GM21381 (cell line): Measurements from ENCODE around the gene NAIP.
"Not testable (repeated sequence)": the region's sequence is repeated elsewhere in the genome, so short reads cannot be mapped to it uniquely, and the experiment has no call there.

Source experiments
- ATAC-seq: cut with Tn5 transposase; IDR thresholded peaks from one replicate; pipeline ENCODE4 v1.9.1; 2021; ENCODE audit warnings: mild to moderate bottlenecking, moderate library complexity; ENCODE audit not compliant: unreplicated experiment

NAIP gene

DNA sequence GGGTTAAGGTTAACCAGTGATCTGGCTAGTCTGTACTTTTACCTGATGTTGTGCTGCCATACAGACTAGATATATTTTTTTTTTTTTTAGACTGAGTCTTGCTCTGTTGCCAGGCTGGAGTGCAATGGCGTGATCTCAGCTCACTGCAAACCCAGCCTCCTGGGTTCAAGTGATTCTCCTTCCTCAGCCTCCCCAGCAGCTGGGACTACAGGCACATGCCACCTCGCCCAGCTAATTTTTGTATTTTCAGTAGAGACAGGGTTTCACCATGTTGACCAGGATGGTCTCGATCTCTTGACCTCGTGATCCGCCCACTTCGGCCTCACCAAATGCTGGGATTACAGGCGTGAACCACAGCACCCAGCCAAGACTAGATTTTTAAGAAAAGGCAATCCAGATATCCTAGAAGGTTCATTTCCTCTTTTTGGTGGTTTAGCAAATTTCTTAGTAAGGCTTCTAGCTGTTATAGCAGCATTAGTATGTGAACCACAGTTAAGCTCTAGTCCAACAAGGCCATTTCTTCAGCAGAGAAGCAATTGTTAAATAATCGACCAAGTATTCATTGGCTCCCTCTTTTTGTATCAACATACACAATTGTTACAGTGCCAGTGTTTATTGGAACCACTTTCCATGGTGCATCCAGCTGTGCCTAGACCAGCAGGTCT, at the start of gene NAIP:
Gene NAIP, minus strand, starts transcription at position 51 of the 665 bp plus-strand sequence. CDS start 12,424 bp downstream, outside the sequence.
- not testable (repeated sequence) for ATAC-seq

DNA sequence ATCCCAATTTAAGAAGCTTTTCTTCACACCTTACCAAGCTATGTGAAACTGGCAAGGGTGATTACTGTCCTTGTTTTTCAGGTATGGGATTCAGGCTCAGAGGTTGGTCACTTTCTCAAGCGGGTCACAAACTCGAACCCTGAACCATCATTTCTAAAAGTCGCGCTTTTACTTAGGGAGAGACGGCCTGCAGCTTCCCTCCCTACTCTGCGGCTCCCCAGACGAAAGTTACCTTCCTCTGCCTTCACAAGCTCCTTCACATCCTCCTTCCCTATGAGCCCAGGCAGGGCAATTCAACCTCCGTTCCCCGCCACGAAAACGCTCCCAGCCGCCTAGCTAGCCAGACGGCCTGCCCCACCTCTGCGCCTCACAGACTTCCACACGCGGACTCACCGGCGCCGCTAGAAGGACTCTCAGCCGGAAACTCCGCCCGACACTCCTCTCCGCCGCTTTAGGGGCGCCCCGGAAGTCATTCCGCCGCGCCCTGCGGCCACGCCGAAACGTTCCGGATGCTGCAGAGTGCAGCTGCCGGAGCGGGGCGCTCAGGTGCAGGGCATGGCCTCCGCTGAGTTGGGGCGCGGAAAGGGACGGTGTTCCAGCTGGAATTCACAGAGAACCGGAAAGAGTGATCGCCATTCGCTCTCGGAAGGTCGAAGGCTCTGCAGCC, 42.3 kb upstream of the NAIP start, which contains the start of gene GTF2H2:
Gene GTF2H2, minus strand, starts transcription at position 415 of the 667 bp plus-strand sequence. CDS start 4,913 bp downstream, outside the sequence.
- ATAC-seq, result peak; percentile 100

- ATAC-seq, result not testable (repeated sequence)
These were observed 36.2 kb upstream of the NAIP start for GRCh38 chr5:71061322-71061721.

GRCh38 chr5:71059426-71059825, 34.3 kb upstream of the NAIP start:
- not testable (repeated sequence) for ATAC-seq

- ATAC-seq, result not testable (repeated sequence)
These were observed 19.7 kb upstream of the NAIP start for GRCh38 chr5:71044808-71045207.

DNA sequence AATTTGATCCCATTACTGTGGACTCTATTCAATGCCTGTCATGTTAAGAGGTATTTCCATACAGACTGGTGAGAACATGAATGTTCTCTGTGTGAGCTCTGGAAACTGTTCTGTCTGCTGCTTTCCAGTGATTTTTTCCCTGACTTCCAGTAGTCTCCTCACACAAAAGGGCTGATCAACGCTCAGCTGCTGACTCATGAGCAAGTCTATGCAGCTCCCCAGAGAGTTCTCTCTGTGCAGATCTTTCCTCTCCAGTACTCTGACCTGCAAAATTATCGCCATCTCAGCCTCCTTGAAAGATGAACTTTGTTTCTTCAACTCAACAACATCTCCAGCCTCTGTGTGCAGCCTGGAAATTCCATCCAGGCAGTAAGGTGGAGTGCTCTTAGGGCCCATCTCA, 19.0 kb upstream of the NAIP start:
- not testable (repeated sequence) for ATAC-seq

DNA sequence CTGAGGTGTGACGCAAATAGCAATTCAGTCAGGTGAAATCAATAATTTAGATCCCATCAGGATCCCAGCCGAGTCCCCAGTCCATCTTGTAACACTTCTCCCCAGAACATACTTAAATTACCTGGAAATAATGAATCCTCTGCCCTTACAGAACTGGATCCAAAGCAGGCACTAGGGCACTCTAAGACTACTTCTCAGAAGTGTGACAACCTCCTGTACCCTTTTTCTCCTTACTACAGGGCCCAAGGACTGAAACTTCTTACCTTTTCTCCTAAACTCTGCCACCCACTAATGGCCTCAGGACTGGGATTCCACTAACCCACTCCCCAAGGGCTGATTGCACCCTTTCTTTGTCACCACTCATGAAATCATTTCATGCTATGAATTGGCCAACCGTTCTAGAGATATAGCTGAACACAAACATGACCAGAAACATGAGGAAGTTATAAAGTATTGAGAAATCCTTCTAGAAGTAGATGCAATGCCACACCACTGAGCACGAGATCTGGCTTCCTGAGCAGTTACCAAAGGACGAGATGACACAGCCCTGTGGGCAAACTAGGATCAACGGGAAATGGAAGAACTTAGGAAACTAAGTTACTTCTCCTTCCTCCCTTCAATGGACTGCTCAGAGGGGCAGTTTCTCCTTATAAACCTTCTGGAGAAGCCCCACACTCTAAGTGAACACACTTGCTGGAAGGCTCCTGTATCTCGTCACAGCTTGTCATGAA, 6.1 kb upstream of the NAIP start:
- ATAC-seq, result not testable (repeated sequence)

DNA sequence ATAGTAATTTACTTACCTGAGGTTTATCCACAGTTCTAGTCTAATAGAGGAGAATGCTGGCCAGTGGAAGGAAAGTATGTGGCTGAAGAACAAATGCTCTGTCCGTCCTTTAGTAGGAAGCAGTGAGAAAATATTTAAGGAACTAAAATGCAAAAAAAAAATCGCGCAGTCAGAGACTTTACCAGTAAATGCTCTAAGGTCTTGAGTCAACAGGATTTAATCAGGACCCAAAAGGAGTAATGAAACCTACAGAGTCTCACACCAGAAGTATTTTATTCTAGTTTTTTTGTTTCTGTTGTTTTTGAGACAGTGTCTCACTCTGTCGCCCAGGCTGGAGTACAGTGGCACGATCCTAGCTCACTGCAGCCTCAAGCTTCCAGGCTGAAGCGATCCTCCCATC, 4.5 kb downstream of the NAIP start:
- not testable (repeated sequence) for ATAC-seq

DNA sequence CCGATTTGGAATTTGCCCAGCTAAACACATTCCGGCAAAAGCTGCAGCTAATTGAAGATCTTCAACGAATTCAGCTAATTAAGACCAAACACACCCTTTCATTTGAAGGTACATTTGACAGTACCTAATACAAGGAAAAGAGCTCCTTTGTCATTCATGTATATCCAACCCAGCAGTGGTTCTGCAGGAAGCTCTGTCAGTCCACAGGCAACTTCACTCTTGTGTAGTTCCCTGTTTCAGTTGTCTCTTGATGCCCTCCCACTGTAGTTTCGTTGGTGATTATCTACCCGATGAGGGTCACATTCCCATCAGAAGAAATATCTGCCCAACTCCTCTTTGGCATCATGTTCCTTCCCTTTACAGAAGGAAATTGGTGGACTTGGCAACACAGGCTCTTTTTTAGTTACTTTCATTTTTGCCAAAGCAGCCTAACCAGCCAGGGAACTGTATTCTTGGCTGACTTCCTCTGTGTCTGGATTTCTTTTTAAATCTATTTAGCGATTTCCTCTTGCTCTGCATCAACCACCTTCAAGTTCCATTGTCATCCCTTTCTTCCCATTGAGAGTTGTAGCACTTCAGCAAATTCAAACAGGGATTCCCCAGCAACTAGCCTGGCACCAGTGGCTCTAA, 6.6 kb downstream of the NAIP start:
- ATAC-seq, result not testable (repeated sequence)

- ATAC-seq, result no peak
These were observed 11.0 kb downstream of the NAIP start for GRCh38 chr5:71014176-71014575.

DNA sequence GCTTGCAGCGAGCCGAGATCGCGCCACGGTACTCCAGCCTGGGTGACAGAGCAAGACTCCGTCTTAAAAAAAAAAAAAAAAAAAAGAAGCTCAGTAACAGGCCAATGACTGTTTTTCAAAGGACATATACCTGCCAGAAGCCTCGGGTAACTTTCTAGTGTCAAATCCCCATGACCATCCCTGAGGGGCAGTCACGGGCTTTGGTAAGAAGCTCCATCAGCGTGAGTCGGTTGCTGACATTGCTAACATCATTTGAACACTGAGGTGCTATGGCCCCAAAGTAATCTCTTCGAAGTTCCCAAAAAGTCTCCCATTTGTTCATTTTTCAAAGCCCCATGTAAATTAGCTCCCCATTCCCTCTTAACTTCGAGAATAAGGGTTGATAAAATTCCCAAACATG, 11.6 kb downstream of the NAIP start:
- no peak for ATAC-seq

DNA sequence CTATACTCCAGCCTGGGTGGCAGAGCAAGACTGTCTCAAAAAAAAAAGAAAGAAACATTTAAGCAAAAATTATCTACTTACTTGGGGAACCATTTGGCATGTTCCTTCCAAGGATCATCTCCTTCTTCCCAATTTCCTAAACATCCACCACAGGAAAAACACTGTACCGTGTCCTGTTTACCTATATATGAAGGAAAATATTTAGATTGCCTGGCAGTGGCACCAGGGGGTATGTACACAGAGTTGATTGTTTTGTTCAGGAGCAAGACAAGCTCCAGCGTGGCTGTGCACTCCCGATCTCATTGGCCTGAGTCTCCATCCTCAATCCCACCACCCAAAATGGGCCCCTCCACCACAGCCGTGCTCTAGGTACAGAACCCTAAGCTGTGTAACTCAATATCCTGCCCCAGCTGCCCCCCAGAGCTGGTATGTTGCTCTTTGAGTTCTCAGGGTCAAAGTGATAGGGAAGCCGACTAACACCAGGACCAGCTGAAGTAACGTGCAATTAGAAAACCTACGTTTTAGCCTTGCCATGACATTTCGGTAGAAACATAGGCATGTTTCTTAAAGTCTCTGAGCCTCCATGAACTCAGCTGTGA, 13.8 kb downstream of the NAIP start:
- ATAC-seq, result no peak

DNA sequence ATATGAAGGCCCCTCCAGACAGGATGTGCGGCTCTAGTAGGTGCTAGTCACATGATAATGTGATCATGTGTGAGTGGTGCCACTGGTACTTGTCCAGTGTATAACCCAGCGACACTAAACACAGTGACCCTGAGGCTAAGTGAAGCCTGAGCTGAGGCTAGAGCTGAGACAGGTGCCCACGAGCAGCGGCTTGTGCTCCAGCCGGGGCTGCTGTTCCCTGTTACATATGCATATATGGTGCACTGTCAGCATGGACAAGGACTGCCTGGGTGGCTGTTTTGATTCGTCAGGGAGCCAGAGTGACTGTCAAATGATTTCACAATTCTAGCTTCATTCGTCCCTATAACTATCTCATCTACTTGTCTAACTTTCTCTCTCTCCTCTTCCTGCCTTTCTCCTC, 18.2 kb downstream of the NAIP start:
- ATAC-seq, result not testable (repeated sequence)

DNA sequence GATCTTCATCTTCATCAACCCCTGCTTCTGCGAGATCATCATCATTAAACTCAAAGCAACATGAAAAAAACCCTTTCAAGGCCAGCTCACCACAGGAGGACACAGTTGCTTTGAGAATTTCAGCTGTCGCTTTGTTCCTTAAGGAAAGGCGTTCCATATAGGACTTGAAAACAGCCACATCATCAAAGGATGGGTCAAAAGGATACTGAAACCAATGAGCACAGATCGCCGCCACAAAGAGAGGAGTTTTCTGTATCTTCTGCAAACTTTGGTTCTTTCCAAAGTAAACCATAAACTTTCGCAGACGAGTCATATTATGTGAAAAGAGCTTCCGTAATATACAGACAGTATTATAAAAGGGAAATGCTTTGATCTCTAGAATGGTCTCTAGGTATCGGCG, 40.3 kb downstream of the NAIP start:
- not testable (repeated sequence) for ATAC-seq

GRCh38 chr5:70967220-70967619, 57.9 kb downstream of the NAIP start:
- not testable (repeated sequence) for ATAC-seq

DNA sequence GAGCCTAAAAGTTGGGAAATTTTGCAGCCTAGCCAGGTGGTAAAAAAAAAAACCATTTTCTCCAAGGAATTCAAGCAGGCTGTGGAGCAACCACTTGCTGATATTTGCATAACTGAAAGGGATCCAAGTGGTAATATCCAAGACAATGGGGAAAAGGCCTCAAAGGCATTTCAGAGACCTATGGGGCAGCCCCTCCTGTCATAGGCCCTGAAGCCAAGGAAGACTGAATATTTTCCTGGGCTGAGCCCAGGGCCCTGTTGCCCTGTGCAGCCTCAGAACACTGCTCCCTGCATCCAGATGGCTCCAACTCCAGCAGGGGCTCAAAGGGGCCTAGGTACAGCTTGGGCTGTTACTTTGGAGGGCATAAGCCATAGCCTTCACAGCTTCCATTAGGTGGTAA, 60.6 kb downstream of the NAIP start:
- ATAC-seq, result not testable (repeated sequence)

DNA sequence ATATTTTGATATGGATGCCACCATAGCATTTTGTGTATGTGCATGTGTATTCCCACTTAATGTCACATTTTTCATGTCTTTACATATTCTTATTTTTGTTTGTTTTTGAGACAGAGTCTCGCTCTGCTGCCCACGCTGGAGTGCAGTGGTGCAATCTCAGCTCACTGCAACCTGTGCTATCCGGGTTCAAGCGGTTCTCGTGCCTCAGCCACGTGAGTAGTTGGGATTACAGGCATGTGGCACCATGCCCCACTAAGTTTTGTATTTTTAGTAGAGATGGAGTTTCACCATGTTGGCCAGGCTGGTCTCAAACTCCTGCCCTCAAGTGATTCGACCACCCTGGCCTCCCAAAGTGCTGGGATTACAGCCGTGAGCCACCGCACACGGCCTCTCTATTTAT, 72.1 kb downstream of the NAIP start:
- not testable (repeated sequence) for ATAC-seq

DNA sequence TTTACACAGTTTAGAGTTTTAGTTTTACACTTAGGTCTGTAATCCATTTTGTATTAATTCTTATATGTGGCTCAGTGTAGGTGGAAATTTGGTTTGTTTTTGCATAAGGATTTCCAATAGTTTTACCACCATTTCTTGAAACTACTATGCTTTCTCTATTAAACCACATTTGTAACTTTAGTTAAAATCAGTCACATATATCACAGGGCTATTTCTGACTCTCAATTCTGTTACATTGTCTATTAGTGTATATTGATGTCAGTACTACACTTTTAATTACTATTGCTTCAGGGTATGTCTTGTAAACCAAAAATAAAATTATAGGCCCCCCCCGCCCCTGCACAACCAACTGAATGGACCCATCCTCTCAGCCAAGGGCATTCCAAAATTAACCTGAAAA, 92.6 kb downstream of the NAIP start:
- not testable (repeated sequence) for ATAC-seq

DNA sequence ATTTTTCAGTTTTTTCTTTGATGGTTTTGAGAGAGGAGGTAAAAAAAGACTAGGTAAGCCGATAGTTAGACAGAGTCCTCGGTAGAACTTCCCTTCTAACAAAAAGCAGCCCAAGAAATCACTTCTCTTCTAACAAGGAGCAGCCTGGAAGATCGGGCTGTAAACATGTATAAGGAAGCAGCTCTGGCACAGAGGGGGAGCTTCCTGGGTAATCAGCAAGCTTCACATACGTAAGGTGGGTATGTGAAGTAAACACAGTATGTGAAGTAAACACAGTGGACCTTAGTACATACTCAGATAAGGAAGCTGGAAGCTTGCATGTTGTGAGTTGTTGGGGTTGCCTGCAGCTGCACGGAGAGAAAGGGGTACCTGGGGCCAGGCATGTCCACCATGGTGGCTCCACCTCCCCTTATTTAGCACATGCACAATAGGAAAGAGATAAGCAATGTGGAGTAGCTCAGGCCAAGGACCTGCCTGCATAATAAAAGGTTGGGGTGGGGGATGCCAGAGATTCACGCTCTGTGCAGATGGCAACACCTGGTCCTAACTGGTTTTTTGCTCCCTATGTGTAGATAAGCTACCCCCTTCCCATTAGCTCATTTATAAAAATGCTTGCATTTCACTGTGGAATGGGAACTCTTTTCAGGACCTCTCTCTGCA, 93.3 kb downstream of the NAIP start:
- ATAC-seq, result not testable (repeated sequence)

DNA sequence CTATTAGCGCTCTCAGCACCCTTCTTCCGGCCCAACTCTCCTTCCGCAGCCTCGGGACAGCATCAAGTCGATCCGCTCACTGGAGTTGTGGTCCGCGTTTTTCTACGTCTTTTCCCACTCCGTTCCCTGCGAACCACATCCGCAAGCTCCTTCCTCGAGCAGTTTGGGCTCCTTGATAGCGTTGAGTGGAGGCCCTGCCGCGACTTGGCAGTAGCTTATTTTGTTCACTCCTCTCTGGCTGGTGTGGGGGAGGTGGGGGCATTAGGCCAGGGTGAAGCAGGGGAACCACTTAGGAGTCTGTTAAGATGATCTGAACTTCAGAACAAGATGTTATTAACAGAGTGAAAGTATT, 100.0 kb downstream of the NAIP start:
- ATAC-seq, result peak; percentile 36
